ENCODE data around the gene NCBP2.

The NCBP2 gene

DNA sequence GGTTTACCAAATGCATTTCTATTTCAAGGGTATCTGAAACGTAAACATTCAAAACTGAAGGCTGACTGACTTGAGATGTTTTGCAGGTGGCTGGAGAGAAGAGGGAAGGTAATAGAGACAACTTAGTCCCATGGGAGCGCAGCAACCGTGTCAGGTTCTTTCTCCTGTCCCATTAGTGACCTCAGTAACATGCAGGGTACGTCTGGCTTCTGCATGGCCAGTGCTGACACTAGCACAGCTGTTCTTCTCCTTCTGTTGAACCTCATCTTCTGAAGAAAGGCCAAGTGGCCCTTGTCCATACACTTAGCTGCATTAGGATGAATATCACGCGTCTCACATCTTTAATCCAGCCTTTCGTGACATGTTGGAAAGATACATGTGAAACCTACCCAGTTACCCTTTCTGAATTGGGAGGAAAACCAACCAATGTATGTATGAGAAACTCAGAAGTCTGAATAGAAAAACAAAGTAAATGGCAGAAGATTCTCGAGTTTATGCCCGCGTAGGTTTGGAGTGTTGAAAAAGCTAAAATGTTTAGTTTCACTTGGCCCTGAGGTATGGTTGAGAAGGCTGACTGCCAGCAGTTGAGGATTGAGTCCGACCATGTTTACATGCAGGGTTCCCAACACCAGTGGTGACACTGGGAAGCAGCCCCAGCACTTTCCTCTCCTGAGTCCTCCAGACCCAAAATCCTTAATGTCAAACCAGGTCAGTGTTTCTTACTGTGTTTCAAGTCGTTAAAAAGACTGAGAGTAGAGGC, 10.3 kb downstream of the NCBP2 start:
- Histone ChIP-seq H3K36me3 (ENCODE audit: control insufficient read depth, low read depth, low read length) (peaks cover 49% of the 10 kb centered on the region), H3K9me3 (ENCODE audit: control insufficient read depth, low read depth, low read length) (no peaks in the 10 kb centered on the region), H3K27ac (ENCODE audit: low read length) (no peak overlapping the region), H3K4me3 (ENCODE audit: low read length) (no peak overlapping the region), H3K27me3 (ENCODE audit: control insufficient read depth, insufficient read depth, low read length) (no peaks in the 10 kb centered on the region), H3K9ac (ENCODE audit: low read length) (no peak overlapping the region), H3K4me1 (ENCODE audit: control insufficient read depth, low read depth, low read length) (no peaks in the 10 kb centered on the region)

- Histone ChIP-seq H3K9ac (ENCODE audit: low read length) (no peak overlapping the region), H3K27ac (ENCODE audit: low read length) (no peak overlapping the region)
Measured at GRCh38 chr3:196931157-196931556, 11.2 kb downstream of the NCBP2 start.

DNA sequence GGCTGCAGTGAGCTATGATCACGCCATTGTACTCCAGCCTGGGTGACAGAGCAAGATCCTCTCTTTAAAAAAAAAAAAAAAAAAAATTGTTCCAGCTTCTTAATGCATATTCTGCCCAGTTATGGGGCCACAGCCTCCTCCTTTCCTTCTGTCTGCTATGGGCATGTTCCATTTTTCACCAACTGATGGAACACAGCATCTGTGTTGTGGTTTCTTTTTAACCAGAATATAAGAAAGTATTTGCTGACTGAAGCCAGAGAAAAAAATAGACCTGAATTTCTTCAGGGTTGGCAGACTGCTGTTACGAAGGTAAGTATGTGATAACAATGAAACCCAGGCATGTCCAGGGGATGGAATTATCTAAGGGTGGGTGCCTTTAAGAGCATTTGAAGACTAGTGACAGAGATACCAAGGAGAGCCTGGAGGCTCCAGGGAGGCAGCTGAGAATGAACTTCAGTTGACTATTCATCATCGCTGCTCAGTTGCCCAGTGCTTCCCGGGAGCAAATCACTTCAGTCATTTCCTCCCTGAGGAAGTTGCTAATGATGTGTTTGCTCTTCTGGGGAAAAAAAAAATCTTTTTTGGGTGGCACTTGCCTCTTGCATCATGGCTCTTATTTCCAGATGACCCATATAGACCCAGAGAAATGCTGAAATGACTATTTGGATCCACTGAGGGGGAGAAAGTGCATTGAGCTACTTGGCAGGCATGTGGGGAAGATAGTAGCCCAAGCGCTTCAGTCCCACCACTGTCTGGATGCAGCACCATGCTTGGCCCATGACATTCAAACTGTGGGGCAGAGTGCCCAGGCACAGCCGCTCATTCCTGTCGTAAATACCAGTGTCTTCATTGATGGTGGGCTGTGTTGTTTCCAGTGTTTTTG, 14.5 kb downstream of the NCBP2 start:
- Histone ChIP-seq H3K27me3 (ENCODE audit: control insufficient read depth, insufficient read depth, low read length) (no peaks in the 10 kb centered on the region), H3K9me3 (ENCODE audit: control insufficient read depth, low read depth, low read length) (no peaks in the 10 kb centered on the region), H3K4me3 (ENCODE audit: low read length) (no peak overlapping the region), H3K36me3 (ENCODE audit: control insufficient read depth, low read depth, low read length) (peaks cover 22% of the 10 kb centered on the region), H3K9ac (ENCODE audit: low read length) (no peak overlapping the region), H3K4me1 (ENCODE audit: control insufficient read depth, low read depth, low read length) (no peaks in the 10 kb centered on the region), H3K27ac (ENCODE audit: low read length) (no peak overlapping the region)

More at GRCh38 chr3:196931157-196931556, 11.2 kb downstream of the NCBP2 start:
- no peaks in the 10 kb centered on the region for H3K27me3 ChIP-seq (ENCODE audit: control insufficient read depth, insufficient read depth, low read length)
- H3K36me3 ChIP-seq (ENCODE audit: control insufficient read depth, low read depth, low read length), result peaks cover 41% of the 10 kb centered on the region
- H3K4me1 ChIP-seq (ENCODE audit: control insufficient read depth, low read depth, low read length), result no peaks in the 10 kb centered on the region
- H3K9me3 ChIP-seq (ENCODE audit: control insufficient read depth, low read depth, low read length), result no peaks in the 10 kb centered on the region
- no peak overlapping the region for H3K4me3 ChIP-seq (ENCODE audit: low read length)

- Histone ChIP-seq H3K36me3 (ENCODE audit: control insufficient read depth, low read depth, low read length) (peaks cover 5% of the 10 kb centered on the region), H3K9me3 (ENCODE audit: control insufficient read depth, low read depth, low read length) (no peaks in the 10 kb centered on the region), H3K4me1 (ENCODE audit: control insufficient read depth, low read depth, low read length) (no peaks in the 10 kb centered on the region), H3K27me3 (ENCODE audit: control insufficient read depth, insufficient read depth, low read length) (no peaks in the 10 kb centered on the region), H3K9ac (ENCODE audit: low read length) (no peak overlapping the region), H3K27ac (ENCODE audit: low read length) (no peak overlapping the region), H3K4me3 (ENCODE audit: low read length) (no peak overlapping the region)
Measured at GRCh38 chr3:196920733-196921132, 21.6 kb downstream of the NCBP2 start.

DNA sequence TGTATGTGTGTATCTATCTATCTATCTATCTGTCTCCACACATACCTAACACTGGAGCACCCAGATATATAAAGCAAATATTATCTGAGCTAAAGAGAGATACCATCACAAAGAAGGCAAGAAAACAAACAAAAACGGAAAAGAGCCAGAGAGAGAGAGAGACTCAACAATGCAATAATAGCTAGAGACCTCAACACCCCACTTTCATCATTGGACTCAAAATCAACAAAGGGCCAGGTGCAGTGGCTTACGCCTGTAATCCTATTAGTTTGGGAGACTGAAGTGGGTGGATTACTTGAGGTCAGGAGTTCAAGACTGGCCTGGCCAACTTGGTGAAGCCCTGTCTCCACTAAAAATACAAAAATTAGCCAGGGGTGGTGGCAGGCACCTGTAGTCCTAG, 23.4 kb downstream of the NCBP2 start:
- H3K36me3 ChIP-seq (ENCODE audit: control insufficient read depth, low read depth, low read length), result peaks cover 5% of the 10 kb centered on the region
- no peak overlapping the region for H3K27ac ChIP-seq (ENCODE audit: low read length)
- H3K9ac ChIP-seq (ENCODE audit: low read length), result no peak overlapping the region
- H3K4me3 ChIP-seq (ENCODE audit: low read length), result no peak overlapping the region
- H3K27me3 ChIP-seq (ENCODE audit: control insufficient read depth, insufficient read depth, low read length), result no peaks in the 10 kb centered on the region
- H3K9me3 ChIP-seq (ENCODE audit: control insufficient read depth, low read depth, low read length), result no peaks in the 10 kb centered on the region
- no peaks in the 10 kb centered on the region for H3K4me1 ChIP-seq (ENCODE audit: control insufficient read depth, low read depth, low read length)

DNA sequence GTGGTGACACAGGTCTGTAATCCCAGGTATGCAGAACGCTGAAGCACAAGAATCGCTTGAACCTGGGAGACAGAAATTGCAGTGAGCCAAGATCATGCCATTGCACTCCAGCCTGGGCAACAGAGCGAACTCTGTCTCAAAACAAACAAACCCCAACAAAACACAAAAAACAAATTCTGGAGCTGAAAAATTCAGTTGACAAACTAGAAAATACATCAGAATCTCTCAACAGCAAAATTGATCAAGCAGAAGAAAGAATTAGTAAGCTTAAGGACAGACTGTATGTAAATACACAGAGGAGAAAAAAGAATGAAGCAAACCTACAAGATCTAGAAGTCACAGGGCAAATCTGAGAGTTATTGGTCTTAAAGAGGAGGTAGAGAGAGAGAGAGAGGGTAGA, 25.3 kb downstream of the NCBP2 start:
- Histone ChIP-seq H3K27ac (ENCODE audit: low read length) (no peak overlapping the region), H3K4me3 (ENCODE audit: low read length) (no peak overlapping the region), H3K4me1 (ENCODE audit: control insufficient read depth, low read depth, low read length) (no peaks in the 10 kb centered on the region), H3K36me3 (ENCODE audit: control insufficient read depth, low read depth, low read length) (no peaks in the 10 kb centered on the region), H3K27me3 (ENCODE audit: control insufficient read depth, insufficient read depth, low read length) (no peaks in the 10 kb centered on the region), H3K9ac (ENCODE audit: low read length) (no peak overlapping the region), H3K9me3 (ENCODE audit: control insufficient read depth, low read depth, low read length) (no peaks in the 10 kb centered on the region)

DNA sequence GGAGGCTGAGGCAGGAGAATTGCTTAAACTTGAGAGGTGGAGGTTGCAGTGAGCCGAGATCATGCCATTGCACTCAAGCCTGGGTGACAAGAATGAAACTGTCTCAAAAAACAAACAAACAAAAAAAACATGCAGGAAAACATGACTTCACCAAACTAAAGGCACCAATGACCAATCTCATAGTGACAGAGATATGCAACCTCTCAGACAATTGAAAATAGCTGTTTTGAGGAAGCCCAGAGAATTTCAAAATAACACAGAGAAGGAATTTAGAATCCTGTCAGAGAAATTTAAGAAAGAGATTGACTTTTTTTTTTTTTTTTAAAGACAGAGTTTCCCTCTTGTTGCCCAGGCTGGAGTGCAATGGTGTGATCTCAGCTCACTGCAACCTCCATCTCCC, 26.1 kb downstream of the NCBP2 start:
- Histone ChIP-seq H3K27ac (ENCODE audit: low read length) (no peak overlapping the region), H3K4me3 (ENCODE audit: low read length) (no peak overlapping the region), H3K4me1 (ENCODE audit: control insufficient read depth, low read depth, low read length) (no peaks in the 10 kb centered on the region), H3K36me3 (ENCODE audit: control insufficient read depth, low read depth, low read length) (no peaks in the 10 kb centered on the region), H3K9ac (ENCODE audit: low read length) (no peak overlapping the region), H3K27me3 (ENCODE audit: control insufficient read depth, insufficient read depth, low read length) (no peaks in the 10 kb centered on the region), H3K9me3 (ENCODE audit: control insufficient read depth, low read depth, low read length) (no peaks in the 10 kb centered on the region)

DNA sequence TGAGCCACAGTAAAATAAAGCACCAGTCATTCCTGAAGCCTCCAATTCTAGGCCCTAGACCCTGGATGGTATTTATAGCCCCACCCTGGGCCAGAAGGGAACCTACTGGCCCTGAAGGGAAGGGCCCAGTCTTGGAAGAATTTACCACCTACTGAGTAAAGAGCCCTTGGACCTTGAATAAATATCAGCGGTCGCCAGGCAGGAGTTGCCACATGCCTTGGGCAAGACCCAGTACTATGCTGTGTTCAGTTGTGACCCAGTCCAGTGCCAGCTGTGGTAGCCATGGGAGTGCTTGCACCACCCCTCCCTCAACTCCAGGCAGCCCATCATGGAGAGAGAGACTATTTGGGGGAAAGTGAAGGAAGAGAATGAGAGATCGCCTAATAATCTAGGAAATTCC, 27.0 kb downstream of the NCBP2 start:
- Histone ChIP-seq H3K9me3 (ENCODE audit: control insufficient read depth, low read depth, low read length) (no peaks in the 10 kb centered on the region), H3K4me1 (ENCODE audit: control insufficient read depth, low read depth, low read length) (no peaks in the 10 kb centered on the region), H3K36me3 (ENCODE audit: control insufficient read depth, low read depth, low read length) (no peaks in the 10 kb centered on the region), H3K4me3 (ENCODE audit: low read length) (no peak overlapping the region), H3K27ac (ENCODE audit: low read length) (no peak overlapping the region), H3K27me3 (ENCODE audit: control insufficient read depth, insufficient read depth, low read length) (no peaks in the 10 kb centered on the region), H3K9ac (ENCODE audit: low read length) (no peak overlapping the region)

GRCh38 chr3:196914866-196915265, 27.5 kb downstream of the NCBP2 start:
- H3K4me3 ChIP-seq (ENCODE audit: low read length), result no peak overlapping the region
- no peak overlapping the region for H3K9ac ChIP-seq (ENCODE audit: low read length)
- H3K36me3 ChIP-seq (ENCODE audit: control insufficient read depth, low read depth, low read length), result no peaks in the 10 kb centered on the region
- H3K4me1 ChIP-seq (ENCODE audit: control insufficient read depth, low read depth, low read length), result no peaks in the 10 kb centered on the region
- H3K9me3 ChIP-seq (ENCODE audit: control insufficient read depth, low read depth, low read length), result no peaks in the 10 kb centered on the region
- H3K27ac ChIP-seq (ENCODE audit: low read length), result no peak overlapping the region
- H3K27me3 ChIP-seq (ENCODE audit: control insufficient read depth, insufficient read depth, low read length), result no peaks in the 10 kb centered on the region

DNA sequence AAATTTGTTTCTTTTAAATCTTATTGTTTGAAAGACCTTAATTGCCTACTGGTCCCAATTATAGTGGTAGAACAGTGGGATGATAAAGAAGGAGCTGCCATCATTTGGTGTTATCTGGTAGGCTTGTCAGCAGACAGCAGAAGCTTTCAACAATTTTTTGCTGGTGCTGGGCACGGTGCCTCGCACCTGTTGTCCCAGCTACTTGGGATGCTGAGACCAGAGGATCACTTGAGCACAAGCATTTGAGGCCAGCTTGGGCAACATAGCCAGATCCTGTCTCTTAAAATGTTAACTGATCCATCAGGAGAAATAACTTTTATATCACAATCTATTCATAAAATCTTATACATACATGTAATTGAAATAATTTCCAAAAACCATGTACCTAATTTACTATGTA, 38.6 kb downstream of the NCBP2 start:
- Histone ChIP-seq H3K4me1 (ENCODE audit: control insufficient read depth, low read depth, low read length) (no peaks in the 10 kb centered on the region), H3K27me3 (ENCODE audit: control insufficient read depth, insufficient read depth, low read length) (no peaks in the 10 kb centered on the region), H3K4me3 (ENCODE audit: low read length) (no peak overlapping the region), H3K9ac (ENCODE audit: low read length) (no peak overlapping the region), H3K27ac (ENCODE audit: low read length) (no peak overlapping the region), H3K9me3 (ENCODE audit: control insufficient read depth, low read depth, low read length) (peaks cover under 1% of the 10 kb centered on the region), H3K36me3 (ENCODE audit: control insufficient read depth, low read depth, low read length) (peaks cover 47% of the 10 kb centered on the region)

DNA sequence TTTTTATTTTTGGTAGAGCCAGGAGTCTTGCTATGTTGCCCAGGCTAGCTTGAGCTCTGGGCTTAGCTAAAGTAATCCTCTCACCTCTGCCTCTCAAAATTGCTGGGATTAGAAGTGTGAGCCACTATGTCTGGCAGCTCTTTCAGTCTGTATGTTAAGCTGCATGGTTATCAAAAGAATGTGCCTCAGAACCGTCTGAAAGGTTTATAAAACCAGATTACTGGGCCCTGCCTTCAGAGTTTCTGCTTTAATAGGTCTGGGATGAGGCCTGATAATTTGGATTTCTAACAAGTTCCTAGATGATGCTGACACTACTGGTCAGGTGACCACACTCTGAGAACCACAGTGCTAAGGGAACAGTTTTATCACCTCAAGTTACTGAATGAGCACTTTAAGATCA, 40.0 kb downstream of the NCBP2 start:
- H3K36me3 ChIP-seq (ENCODE audit: control insufficient read depth, low read depth, low read length), result peaks cover 44% of the 10 kb centered on the region
- H3K27ac ChIP-seq (ENCODE audit: low read length), result no peak overlapping the region
- no peaks in the 10 kb centered on the region for H3K4me1 ChIP-seq (ENCODE audit: control insufficient read depth, low read depth, low read length)
- H3K9me3 ChIP-seq (ENCODE audit: control insufficient read depth, low read depth, low read length), result peaks cover 4% of the 10 kb centered on the region
- H3K4me3 ChIP-seq (ENCODE audit: low read length), result no peak overlapping the region
- no peak overlapping the region for H3K9ac ChIP-seq (ENCODE audit: low read length)
- H3K27me3 ChIP-seq (ENCODE audit: control insufficient read depth, insufficient read depth, low read length), result no peaks in the 10 kb centered on the region

Data from iPS-18a (cell line).